ENCODE measurements around the gene AGXT.

Gene AGXT

DNA sequence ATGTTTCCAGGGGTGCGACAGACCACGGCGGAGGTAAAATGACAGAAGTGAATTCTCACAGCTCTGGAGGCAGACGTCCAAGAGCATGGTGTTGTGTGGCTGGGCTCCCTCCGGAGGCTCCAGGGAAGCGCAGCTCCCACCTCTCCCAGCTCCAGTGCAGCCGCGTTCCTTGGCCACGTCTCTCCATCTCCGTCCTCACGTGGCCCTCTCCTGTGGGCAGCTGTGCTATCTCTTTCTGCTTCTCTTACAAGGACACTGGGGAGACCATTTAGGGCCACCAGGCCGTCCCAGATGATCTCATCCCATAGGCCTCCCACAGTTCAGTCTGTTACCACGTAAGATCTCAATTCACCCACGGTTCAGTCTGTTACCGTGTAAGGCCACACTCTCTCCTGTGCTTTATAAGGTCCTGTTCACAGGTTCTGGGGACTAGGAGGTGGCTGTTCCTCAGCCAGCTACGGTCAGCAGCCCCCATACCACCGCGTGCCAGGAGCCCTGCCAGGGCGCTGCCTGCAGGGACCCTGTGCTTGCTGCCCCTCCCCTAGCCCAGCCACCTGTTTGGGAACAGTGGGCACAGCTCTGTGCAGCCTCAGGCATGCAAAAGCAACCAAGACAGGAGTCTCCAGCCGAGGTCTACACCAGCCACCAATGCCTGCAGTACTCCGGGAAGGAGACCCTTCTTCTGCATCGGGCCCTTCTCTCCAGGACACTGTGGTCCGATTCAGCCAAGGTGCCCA is 30.3 kb downstream of the AGXT start:
- no peaks in the 10 kb centered on the region for H3K9me3 ChIP-seq
- no peaks in the 10 kb centered on the region for H3K4me1 ChIP-seq
- H3K36me3 ChIP-seq (replicated peaks), result no peaks in the 10 kb centered on the region
- in situ Hi-C loops (cut with MboI; ENCODE audit: low sequenced_read_pairs), result no loop called here
- DNase-seq (ENCODE audit: low spot score in 2 of 2), result no peak
- H3K27me3 ChIP-seq (ENCODE audit: low read depth), result no peaks in the 10 kb centered on the region; the same call in 1 of the 2 replicates
- H3K4me3 ChIP-seq, result no peak overlapping the region

DNA sequence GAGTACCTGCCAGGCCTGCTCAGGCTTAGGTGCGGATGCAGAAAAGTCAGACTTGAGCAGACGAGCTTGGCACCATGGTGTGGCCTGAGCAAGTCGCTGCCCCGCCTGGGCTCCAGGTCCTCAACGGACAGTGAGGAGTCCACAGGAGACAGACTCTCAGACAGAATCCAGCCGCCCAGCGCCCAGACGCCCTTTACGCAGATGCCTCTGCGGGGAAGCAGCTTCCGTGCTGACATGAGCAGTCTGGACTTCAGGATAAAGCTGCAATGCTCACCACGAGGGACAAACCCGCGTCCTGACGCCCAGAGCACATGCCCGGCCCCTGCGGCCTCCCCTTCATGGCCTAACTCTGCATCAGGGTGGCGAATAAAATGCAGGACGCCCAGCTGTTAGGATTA is 30.8 kb downstream of the AGXT start:
- H3K4me1 ChIP-seq, result no peaks in the 10 kb centered on the region
- H3K4me3 ChIP-seq, result no peak overlapping the region
- in situ Hi-C loops (cut with MboI; ENCODE audit: low sequenced_read_pairs), result no loop called here
- DNase-seq (ENCODE audit: low spot score in 2 of 2), result no peak
- no peaks in the 10 kb centered on the region; the same call in 1 of the 2 replicates for H3K27me3 ChIP-seq (ENCODE audit: low read depth)
- no peaks in the 10 kb centered on the region for H3K36me3 ChIP-seq (replicated peaks)
- H3K9me3 ChIP-seq, result no peaks in the 10 kb centered on the region

DNA sequence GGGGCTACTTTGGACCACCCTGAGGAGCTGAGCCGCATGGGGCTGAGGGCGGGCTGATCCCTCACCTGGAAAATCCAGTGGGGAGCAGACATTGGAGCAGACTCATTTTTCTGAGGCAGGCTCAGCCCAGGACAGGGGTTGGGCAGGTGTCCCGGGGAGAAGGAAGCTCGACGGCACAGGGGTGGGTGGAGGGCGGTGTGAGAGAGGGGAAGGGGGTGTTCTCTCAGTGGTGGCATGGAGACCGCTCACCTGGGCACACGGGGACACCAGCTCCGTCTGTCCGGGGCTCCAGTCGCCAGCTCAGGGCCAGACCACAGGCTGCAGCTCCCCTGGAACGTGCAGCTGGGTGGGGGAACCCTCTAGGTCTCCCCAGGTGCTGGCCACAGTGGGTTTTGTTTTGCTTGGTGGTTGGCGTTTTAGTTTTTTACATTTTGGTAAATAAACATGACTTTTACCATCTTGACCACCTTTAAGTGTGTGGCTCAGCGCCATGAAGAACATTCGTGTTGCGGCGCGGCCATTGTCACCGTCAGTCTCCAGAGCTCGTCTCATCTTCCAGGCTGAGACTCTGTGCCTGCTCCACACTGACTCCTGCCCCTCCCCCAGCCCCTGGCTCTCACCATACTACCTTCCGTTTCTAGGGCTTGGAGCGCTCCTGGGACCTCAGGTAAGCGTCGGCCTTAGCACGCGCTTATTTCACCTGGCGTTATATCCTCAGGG is 31.7 kb downstream of the AGXT start:
- in situ Hi-C loops (cut with MboI; ENCODE audit: low sequenced_read_pairs), result no loop called here
- H3K4me1 ChIP-seq, result no peaks in the 10 kb centered on the region
- no peak for DNase-seq (ENCODE audit: low spot score in 2 of 2)

DNA sequence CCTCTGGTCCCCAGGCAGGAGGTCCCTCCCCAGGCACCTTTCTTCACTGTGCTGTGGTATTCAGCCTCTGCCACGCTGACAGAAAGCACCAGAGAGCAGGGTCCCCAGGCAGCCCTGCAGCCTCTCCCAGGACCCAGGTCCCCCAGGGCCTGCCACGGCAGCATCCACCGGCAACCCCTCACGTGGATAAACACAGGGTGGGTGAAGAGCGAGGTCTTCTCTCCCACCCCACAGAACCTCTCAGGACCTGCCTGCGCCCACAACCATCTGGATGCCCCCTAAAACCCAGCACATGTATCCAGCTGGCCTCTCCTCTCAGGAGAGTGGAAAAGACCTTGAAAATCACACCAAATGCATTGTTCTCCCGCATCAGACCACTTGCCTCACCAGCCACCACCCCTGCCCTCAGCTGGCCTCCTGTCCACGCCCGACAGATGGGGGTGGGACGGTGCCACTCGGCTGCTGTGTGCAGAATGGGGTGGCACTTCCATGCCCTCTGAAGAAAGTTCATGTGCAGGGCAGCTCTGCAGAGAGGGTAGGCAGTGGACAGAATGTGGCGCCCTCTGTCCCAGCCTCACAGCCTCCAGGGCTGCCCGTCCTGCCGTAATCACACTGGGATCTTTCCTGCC is 33.5 kb downstream of the AGXT start:
- Histone ChIP-seq H3K4me3 (no peak overlapping the region), H3K27me3 (ENCODE audit: low read depth) (peaks cover 13% of the 10 kb centered on the region; the same call in 1 of the 2 replicates), H3K36me3 (replicated peaks) (no peaks in the 10 kb centered on the region), H3K4me1 (no peaks in the 10 kb centered on the region), H3K9me3 (no peaks in the 10 kb centered on the region)
- DNase-seq (ENCODE audit: low spot score in 2 of 2), result no peak
- in situ Hi-C loops (cut with MboI; ENCODE audit: low sequenced_read_pairs), result no loop called here

More for the DNA sequence above, 31.7 kb downstream of the AGXT start:
- no peaks in the 10 kb centered on the region; the same call in 1 of the 2 replicates for H3K27me3 ChIP-seq (ENCODE audit: low read depth)
- H3K4me3 ChIP-seq, result no peak overlapping the region
- no peaks in the 10 kb centered on the region for H3K36me3 ChIP-seq (replicated peaks)
- H3K9me3 ChIP-seq, result no peaks in the 10 kb centered on the region

DNA sequence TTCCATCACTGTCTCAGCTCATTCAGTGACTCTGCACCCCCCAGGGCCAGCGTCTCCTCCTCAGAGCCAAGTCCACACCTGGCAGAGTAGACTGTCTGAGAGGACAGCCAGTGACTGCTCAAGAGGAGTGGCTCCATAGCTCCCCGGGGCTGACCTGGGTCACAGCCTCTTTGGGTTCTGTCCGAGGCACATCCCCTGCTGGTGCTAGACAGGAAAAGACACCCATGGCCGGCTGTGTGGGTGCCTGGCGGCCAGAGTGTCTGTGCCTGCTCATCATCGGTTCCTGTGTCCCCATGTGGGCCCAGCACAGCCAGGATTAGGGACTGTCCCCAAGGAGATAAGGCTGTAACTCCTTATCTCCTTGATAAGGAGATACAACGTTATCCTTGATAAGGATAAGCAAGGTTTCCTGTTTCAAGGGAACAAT is 34.0 kb downstream of the AGXT start:
- peaks cover 14% of the 10 kb centered on the region; the same call in 1 of the 2 replicates for H3K27me3 ChIP-seq (ENCODE audit: low read depth)
- in situ Hi-C loops (cut with MboI; ENCODE audit: low sequenced_read_pairs), result no loop called here
- H3K36me3 ChIP-seq (replicated peaks), result no peaks in the 10 kb centered on the region
- H3K4me1 ChIP-seq, result no peaks in the 10 kb centered on the region
- no peaks in the 10 kb centered on the region for H3K9me3 ChIP-seq
- no peak overlapping the region for H3K4me3 ChIP-seq
- DNase-seq (ENCODE audit: low spot score in 2 of 2), result no peak

DNA sequence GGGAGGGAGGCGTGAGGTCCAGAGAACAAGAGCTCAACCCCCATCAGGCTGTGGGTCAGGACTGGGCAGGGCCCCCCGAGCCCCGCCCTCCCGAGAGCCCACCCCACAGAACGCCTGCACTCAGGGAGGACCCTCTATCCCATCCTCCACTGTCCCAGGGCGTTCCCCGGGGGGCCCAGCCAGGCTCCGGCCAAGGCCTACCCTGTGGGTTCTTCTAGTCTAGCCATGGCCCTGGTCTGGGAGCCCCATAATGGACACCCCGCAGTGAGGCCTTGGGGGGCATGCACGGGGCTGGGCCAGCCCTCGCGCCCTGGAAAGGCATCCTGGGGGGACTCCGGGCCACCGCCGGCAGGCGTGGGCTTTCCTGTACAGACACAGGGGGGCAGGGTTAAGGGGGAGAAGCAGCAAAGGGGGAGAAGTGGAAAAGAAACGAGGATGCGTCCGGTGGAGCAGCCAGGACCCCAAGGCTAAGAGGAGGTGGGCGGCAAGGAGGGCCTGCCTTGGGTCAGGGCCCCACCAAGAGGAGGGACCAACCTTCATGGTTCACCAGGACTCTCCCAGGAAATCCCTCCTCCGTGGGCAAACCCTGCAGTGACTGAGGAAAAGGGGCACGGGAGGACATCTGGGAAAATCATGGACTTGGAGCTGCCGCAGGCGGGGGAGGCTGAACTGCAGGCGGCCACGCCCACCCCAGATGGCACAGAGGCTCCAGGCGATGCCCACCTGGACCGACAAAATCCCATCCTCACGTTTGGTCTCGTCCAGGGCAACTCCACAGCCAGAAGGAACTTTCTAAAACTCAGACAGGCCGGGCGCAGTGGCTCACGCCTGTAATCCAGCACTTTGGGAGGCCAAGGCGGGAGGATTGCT is 34.8 kb downstream of the AGXT start:
- in situ Hi-C loops (cut with MboI; ENCODE audit: low sequenced_read_pairs), result no loop called here
- H3K4me1 ChIP-seq, result no peaks in the 10 kb centered on the region
- no peaks in the 10 kb centered on the region for H3K9me3 ChIP-seq

DNA sequence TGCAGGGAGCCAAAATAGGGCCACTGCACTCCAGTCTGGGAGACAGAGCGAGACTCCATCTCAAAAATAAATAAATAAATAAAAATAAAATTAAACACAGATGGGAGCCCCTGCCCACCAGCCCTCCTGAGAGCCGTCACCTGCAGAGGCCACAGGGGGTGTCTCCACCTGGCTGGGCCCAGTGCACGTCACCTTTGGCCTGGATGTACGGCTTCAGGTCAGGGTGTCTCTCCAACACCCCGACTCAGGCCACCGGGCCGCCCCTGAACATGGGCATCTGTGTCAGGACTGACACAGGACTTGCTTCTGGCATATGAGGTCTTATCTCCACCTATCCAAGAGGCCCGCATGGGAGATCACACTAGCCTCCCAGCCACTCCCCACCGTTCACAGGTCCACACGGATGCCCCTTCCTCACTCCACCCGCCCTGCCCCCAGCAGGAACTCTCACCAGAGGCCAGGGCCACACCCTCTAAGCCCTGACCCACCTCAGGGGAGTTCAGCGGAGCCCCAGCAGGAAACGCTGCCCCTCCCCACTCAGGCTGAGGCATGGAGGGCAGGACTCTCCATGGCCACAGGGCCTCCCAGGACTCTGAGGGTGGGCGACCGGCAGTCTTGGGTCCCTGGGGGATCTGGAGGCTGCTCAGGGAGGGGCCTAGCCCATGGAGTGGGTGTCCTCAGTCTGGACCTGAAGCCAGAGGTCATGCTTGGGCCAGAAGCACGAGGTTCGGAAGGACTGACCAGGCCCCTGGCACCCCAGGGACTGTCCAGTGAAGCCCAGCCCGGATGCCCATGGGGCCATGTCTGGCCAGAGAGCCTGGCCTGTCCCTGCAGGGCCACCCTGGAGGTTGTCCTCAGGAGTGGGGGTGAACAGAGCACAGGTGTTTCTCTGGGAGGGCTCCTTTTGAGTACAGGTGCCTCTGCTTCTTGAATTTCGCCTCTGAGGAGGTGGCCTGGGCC is 35.9 kb downstream of the AGXT start:
- H3K9me3 ChIP-seq, result no peaks in the 10 kb centered on the region
- peaks cover 16% of the 10 kb centered on the region; the same call in 1 of the 2 replicates for H3K27me3 ChIP-seq (ENCODE audit: low read depth)
- no peaks in the 10 kb centered on the region for H3K36me3 ChIP-seq (replicated peaks)
- H3K4me1 ChIP-seq, result no peaks in the 10 kb centered on the region
- in situ Hi-C loops (cut with MboI; ENCODE audit: low sequenced_read_pairs), result no loop called here
- no peak for DNase-seq (ENCODE audit: low spot score in 2 of 2)
- H3K4me3 ChIP-seq, result no peak overlapping the region

More for the DNA sequence above, 34.8 kb downstream of the AGXT start:
- DNase-seq (ENCODE audit: low spot score in 2 of 2), result no peak
- Histone ChIP-seq H3K36me3 (replicated peaks) (no peaks in the 10 kb centered on the region), H3K27me3 (ENCODE audit: low read depth) (peaks cover 14% of the 10 kb centered on the region; the same call in 1 of the 2 replicates), H3K4me3 (no peak overlapping the region)

DNA sequence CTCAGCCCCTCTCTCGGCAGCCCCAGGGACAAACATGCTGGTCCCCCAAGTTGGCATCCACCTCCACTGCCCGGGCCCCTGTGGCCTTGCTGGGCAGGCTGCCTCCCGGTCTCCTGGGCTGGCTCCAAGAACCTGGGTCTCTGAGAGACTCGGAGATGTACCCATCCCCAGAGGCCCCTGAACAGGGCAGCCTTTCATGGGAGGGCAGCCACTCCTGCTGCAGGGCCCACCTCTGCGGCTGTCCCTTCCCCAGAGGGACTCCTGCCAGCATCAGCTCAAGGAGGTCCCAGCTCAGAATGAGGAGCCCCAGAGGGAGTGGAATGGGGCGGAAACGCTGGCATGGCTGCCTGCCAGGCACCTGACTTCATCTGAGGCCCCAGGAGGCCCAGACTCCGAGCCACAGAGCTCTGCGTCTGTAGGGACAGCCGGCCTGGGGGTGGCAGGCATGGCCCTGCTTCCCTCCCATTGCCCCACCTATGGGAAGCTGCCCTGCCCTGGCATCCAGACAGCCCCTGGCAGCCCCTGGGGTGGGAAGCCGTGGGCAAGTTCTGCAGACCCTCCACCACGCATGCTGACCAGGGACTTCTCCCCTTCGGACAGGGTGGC is 36.7 kb downstream of the AGXT start:
- peaks cover 22% of the 10 kb centered on the region for H3K27me3 ChIP-seq (ENCODE audit: low read depth)
- H3K4me1 ChIP-seq, result no peaks in the 10 kb centered on the region
- H3K9me3 ChIP-seq, result no peaks in the 10 kb centered on the region
- H3K4me3 ChIP-seq, result no peak overlapping the region
- in situ Hi-C loops (cut with MboI; ENCODE audit: low sequenced_read_pairs), result no loop called here
- no peak for DNase-seq (ENCODE audit: low spot score in 2 of 2)
- no peaks in the 10 kb centered on the region for H3K36me3 ChIP-seq (replicated peaks)

DNA sequence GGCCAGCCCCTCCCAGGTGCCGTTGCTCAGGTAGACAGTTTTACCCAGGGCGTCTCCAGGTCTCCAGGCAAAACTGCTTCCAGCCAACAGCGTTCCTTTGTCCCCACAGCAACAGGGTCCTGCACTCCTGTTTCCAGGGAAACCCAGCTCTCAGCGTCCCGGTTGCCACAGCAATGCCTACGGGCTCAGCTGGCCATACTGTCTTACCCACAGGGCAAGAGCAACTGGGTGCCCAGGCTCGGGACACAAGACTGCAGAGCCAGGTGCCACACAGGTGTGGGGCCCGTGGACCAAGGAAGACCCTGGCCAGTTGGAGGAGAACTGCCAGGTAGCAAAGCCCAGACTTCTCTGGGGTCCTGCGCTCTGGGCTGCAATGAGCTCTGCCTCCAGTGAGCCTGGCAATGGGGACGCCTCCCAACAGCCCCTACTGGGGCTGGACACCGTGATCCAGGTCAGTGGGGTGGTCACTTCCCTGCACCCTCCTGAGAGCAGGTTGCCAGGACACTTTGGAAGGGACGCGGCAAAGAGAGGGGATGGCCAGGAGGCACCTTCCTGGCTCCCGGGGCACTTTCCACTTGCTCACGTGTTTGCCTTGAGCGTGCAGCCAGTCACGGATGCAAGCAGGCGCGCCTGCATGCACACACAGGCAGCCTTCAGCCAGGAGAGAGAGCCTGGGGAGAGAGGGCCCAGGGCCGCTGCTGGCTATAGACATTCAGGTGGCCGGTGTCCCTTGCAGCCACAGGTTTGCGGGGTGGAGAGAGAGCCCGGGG is 37.7 kb downstream of the AGXT start, which contains the start of gene CROCC2:
Gene CROCC2, plus strand, starts transcription at position 196 of the 770 bp plus-strand sequence. Its CDS starts 178 bp downstream, at position 374.
- Histone ChIP-seq H3K36me3 (replicated peaks) (no peaks in the 10 kb centered on the region), H3K4me3 (no peak within 1 kb of the TSS), H3K9me3 (no peaks in the 10 kb centered on the region), H3K4me1 (no peaks in the 10 kb centered on the region), H3K27me3 (ENCODE audit: low read depth) (peaks cover 32% of the 10 kb centered on the region)
- in situ Hi-C loops (cut with MboI; ENCODE audit: low sequenced_read_pairs), result no loop called here
- no peak for DNase-seq (ENCODE audit: low spot score in 2 of 2)

DNA sequence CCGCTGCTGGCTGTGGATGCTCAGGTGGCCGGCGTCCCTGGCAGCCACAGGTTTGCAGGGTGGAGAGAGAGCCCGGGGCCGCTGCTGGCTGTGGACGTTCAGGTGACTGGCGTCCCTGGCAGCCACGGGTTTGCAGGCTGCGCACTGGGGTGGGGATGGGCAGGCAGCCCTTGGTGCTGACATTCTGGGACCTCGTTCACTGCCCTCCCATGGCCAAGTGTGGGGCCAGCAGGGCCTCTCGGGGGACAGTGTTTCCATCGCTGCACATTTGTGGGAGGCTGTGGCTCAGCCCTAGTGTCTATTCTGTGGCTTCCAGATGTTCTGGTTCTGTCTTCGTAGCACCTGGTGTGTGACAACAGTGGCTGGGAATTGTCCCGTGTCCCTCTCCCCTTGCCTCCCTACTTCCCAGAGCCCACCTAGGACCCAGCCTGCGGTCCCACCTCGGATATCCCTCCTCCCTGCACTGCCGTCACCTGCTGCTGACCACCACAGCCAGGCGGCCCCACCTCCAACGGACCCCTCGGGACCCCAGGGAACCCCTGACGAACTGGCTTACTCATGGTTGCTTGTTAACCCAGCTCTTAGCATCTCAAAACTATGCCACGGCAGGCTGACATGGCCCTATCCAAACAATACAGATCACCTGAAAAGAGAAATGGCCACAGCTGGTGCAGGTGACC is 38.4 kb downstream of the AGXT start:
- no peaks in the 10 kb centered on the region for H3K4me1 ChIP-seq
- H3K9me3 ChIP-seq, result no peaks in the 10 kb centered on the region
- H3K36me3 ChIP-seq (replicated peaks), result no peaks in the 10 kb centered on the region
- peaks cover 40% of the 10 kb centered on the region for H3K27me3 ChIP-seq (ENCODE audit: low read depth)
- DNase-seq (ENCODE audit: low spot score in 2 of 2), result no peak
- in situ Hi-C loops (cut with MboI; ENCODE audit: low sequenced_read_pairs), result no loop called here
- H3K4me3 ChIP-seq, result no peak overlapping the region

DNA sequence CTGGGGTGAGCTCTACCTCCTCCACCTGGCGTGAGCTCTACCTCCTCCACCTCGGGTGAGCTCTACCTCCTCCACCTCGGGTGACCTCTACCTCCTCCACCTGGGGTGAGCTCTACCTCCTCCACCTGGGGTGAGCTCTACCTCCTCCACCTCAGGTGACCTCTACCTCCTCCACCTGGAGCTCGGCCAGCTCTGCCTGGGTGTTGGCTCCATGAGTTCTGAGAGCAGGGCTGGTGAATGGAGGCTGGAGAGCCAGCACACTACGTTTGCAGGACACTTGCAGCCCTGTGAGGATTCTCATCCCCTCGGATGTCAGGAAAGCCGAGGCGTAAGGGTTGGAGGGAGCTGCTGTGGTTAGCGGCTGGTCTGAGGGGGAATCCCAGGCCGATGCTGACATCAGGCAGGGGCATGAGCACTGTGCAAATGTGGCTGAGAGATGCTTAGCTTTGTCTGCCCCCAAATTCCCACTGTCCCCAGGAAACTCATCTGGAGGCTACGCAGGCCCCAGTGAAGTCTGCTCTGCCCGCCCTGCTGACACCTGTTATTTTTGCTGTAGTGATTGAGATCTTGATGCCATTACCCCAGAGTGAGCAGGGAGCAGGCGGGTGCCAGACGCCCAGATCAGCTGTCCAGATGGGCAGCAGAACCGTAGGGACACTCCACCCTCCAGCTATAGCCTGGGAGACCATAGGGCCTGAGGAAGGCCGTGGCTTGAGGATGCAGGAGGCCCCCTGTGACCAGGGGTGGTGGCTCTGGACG is 40.8 kb downstream of the AGXT start:
- Histone ChIP-seq H3K4me1 (no peaks in the 10 kb centered on the region), H3K36me3 (replicated peaks) (no peaks in the 10 kb centered on the region), H3K4me3 (no peak overlapping the region), H3K27me3 (ENCODE audit: low read depth) (peaks cover 45% of the 10 kb centered on the region), H3K9me3 (no peaks in the 10 kb centered on the region)
- no peak for DNase-seq (ENCODE audit: low spot score in 2 of 2)
- in situ Hi-C loops (cut with MboI; ENCODE audit: low sequenced_read_pairs), result no loop called here

Measured in HAP-1 (cell line).